Activated CD4-positive, alpha-beta T cell treated with anti-CD3 and anti-CD28 coated beads, Interleukin-2, Interleukin-6, amounts not matched to agents 100 ng/mL and 50 ng/mL, durations not matched to agents 16 hours and 8 hours (primary cell): ENCODE results near the gene DOK4.

Experiments used
- DNase-seq: peaks from one replicate; pipeline ENCODE4 v3.0.0-alpha.2; 2020

DOK4 gene

GRCh38 chr16:57485916-57486857 lies at the start of gene DOK4:
Gene DOK4 (minus strand): TSS chr16:57486493. CDS start chr16:57479507, 6,986 bp downstream.
- DNase-seq = peak; percentile 86

GRCh38 chr16:57535680-57536305 lies 49.5 kb upstream of the DOK4 start:
- DNase-seq = peak; percentile 97

- no peak for DNase-seq
Observed at GRCh38 chr16:57534881-57535658, 48.8 kb upstream of the DOK4 start.

DNA sequence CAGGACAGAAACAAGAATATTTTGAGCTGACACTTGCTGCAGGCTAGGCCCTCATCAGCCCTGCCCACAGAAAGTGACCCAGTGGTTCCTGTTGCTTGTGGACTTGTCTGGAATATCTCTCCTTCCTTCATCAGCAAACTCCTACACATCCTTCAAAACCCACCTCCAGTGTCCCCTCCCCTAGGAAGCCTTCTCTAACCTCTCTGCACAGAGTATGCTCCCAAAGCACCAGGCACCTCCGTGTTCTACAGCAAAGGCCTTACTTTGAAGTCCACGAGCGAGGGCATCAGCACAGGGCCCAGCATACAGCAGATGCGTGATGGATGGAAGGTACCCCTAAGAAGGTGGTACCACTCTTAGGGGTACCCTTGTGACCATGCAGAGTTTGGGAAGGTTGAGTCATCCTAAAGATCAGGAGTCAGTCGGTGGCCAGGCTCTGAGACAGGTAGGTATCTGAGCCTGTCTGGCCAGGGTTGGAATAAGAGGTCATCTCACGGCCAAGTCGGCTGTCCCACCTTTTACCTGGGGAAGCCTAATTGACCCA lies 48.1 kb upstream of the DOK4 start:
- DNase-seq = no peak

GRCh38 chr16:57533431-57534336 lies 47.4 kb upstream of the DOK4 start:
- no peak for DNase-seq

DNA sequence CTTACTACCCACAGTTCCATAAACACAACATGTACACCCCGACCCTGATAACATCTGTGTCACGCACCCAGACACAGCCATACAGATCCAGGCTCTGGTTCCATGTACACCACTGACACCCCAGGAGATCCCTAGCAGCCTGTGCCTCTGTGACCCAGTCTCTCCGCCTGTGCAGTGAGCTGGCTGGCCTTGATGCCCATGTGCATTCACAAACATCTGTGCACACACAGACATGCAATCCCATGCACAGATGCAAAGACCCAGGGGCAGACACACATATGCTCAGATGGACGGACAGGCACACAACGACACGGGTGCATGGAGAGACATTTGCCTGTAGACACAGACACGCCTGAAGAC lies 46.0 kb upstream of the DOK4 start:
- DNase-seq = no peak

GRCh38 chr16:57531635-57532265 lies 45.5 kb upstream of the DOK4 start:
- no peak for DNase-seq

GRCh38 chr16:57531253-57531575 lies 44.9 kb upstream of the DOK4 start:
- no peak for DNase-seq

DNA sequence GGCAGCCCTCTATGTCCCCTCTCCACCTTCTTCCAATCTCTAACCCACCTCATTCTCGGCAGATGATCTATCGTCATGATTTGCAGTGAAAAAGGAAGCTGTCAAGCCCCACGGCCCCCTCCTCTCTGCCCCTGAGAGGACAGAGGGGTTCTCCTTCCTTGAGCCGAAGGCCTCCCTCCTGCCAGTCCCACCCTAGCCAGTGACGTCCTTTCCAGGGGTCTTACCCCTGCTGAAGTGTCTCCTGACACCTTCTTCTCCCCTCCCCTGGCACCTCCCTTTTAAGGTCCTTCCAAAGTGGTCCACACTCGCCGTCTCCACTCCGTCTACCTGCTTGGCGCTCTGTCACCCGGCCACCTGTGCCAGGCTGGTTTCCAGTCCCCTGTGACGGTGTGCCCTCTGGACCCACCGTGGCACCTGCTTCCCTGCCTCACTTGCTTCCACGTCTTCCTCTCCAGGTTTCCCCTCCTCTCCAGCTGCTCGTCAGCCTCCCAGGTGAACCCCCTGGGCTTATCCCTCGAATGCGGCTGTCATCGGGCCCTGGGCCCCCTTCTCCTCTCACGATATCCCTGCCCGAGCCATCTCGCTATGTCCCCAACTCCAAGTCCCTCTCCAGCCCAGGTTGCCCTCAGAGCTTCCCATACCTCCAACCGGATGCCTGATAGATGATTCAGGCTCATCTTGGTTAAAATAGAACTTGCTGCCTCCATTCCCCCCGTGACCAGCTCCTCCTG lies 44.4 kb upstream of the DOK4 start:
- DNase-seq = no peak

- DNase-seq = peak; percentile 84
Observed at GRCh38 chr16:57530104-57530521, 43.8 kb upstream of the DOK4 start.

- DNase-seq = no peak
Observed at GRCh38 chr16:57529391-57530103, 43.3 kb upstream of the DOK4 start.

DNA sequence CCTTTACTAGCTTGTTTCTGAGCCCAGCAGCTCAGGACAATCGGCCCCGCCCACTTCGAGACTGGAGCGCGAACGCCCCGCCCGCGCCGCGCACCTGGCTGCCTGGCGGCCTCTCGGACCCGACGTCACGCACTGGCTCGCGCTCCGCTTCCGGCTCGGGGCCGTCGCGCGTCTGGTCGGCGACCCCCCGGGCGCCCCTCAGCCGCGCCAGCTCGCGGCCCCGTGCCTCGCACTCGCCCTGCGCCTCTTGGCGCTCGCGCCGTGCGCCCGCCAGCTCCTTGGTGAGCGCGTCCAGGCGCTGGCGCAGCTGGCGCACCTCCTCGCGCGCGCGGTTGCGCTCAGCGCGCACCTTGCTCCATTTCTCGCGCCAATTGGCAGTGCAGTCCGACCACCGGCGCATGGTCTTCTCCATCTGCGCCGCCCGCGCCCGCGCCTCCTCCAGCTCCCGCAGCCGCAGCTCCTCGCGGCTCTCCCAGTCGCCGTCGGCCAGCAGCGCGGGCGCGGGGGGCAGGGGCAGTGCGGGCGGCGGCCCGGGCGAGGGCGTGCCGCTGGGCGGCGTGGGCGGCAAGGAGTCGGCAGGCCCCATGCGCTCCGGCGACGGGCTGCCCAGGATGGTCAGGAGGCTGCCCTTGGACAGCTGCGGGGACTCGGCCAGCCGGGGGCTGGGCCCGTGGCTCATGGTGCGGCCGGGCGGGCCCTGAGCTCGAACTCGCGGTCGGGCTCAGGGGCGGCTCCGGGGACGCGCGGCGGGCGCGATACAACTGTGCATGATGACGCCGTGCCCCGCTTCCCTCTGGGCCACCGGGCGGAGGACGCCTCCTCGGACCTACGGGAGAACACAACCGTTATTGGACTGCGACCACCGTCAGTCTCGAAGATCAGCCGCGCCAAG lies 42.5 kb upstream of the DOK4 start:
- DNase-seq = no peak

- DNase-seq = no peak
Observed at GRCh38 chr16:57527610-57528360, 41.5 kb upstream of the DOK4 start.

GRCh38 chr16:57527027-57527426 lies 40.7 kb upstream of the DOK4 start:
- no peak for DNase-seq

- DNase-seq = no peak
Observed at GRCh38 chr16:57526498-57526897, 40.2 kb upstream of the DOK4 start.

DNA sequence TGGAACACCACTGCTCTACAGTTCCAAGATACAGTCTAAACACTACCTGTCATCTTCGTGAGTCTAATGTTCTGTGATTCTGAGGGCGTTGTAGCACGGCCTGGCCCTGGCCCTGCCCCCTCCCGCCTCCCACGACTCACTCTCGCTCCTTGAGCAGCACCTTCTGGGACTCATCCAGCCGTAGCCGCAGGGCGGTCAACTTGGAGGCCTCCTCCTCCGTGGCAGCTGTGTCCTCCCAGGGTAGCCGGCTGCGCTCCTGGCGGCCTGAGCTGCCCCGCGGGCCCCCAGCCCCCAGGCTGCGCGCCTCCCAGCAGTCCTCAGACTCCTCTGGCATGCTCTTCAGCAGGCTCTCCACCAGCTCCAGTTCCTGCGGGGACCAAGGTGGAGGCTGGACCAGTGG lies 39.5 kb upstream of the DOK4 start:
- no peak for DNase-seq

DNA sequence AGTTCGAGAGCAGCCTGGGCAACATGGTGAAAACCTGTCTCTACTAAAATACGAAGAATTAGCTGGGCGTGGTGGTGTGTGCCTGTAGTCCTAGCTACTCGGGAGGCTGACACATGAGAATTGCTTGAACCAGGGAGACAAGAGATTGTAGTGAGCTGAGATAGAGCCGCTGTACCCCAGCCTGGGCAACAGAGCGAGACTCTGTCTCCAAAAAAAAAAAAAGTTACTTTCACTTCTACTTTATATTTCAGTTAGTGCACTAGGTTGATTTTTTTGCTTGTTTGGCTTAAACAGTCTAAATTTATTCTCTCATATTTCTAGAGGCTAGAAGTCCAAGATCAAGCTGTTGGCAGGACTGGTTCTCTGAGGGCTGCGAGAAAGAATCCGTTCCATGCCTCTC lies 36.7 kb upstream of the DOK4 start:
- DNase-seq = no peak

- peak; percentile 87 for DNase-seq
Observed at GRCh38 chr16:57519796-57520360, 33.6 kb upstream of the DOK4 start.
